ENCODE results near the gene COL25A1.

GRCh38 chr4:109005523-109005922 lies 296.9 kb downstream of the COL25A1 start:
- TF ChIP-seq CTCF (IDR thresholded peaks at IDR 0.05): no peak
- no peak for TF ChIP-seq HDAC2 (IDR thresholded peaks at IDR 0.05)
- TF ChIP-seq MYC (IDR thresholded peaks at IDR 0.05; ENCODE audit: borderline replicate concordance, low read length): no peak
- no peak for TF ChIP-seq TP53 (CRISPR knock-in tag; IDR thresholded peaks at IDR 0.05)
- TF ChIP-seq CHD4 (IDR thresholded peaks at IDR 0.05; ENCODE audit: borderline replicate concordance): no peak
